GM18867 (cell line): ENCODE measurements around the gene SRGAP2C.
"Not testable (repeated sequence)": the region's sequence is repeated elsewhere in the genome, so short reads cannot be mapped to it uniquely, and the experiment has no call there.

ENCODE experiments used
- ATAC-seq: cut with Tn5 transposase; IDR thresholded peaks from one replicate; pipeline ENCODE4 v1.9.1; 2021; ENCODE audit warnings: mild to moderate bottlenecking, moderate library complexity; ENCODE audit not compliant: unreplicated experiment

SRGAP2C gene

GRCh38 chr1:121324726-121325125, 140.0 kb downstream of the SRGAP2C start:
- ATAC-seq, result not testable (repeated sequence)

- not testable (repeated sequence) for ATAC-seq
Observed at GRCh38 chr1:121332141-121332540, 147.4 kb downstream of the SRGAP2C start.

- not testable (repeated sequence) for ATAC-seq
Observed at GRCh38 chr1:121332599-121333562, 148.1 kb downstream of the SRGAP2C start.

- ATAC-seq, result peak; percentile 83
Observed at GRCh38 chr1:121337958-121338357, 153.2 kb downstream of the SRGAP2C start.

- peak; percentile 52 for ATAC-seq
Observed at GRCh38 chr1:121339611-121340010, 154.8 kb downstream of the SRGAP2C start.

- not testable (repeated sequence) for ATAC-seq
Observed at GRCh38 chr1:121343311-121343906, 158.6 kb downstream of the SRGAP2C start.

GRCh38 chr1:121344355-121344754, 159.6 kb downstream of the SRGAP2C start:
- ATAC-seq, result not testable (repeated sequence)

GRCh38 chr1:121346654-121347053, 161.9 kb downstream of the SRGAP2C start:
- not testable (repeated sequence) for ATAC-seq

- not testable (repeated sequence) for ATAC-seq
Observed at GRCh38 chr1:121347476-121347875, 162.7 kb downstream of the SRGAP2C start.

- not testable (repeated sequence) for ATAC-seq
Observed at GRCh38 chr1:121348115-121348514, 163.3 kb downstream of the SRGAP2C start.

GRCh38 chr1:121349332-121349967, 164.7 kb downstream of the SRGAP2C start:
- not testable (repeated sequence) for ATAC-seq

- ATAC-seq, result not testable (repeated sequence)
Observed at GRCh38 chr1:121355711-121356420, 171.1 kb downstream of the SRGAP2C start.

GRCh38 chr1:121356819-121357218, 172.0 kb downstream of the SRGAP2C start:
- not testable (repeated sequence) for ATAC-seq

- ATAC-seq, result not testable (repeated sequence)
Observed at GRCh38 chr1:121360531-121360930, 175.8 kb downstream of the SRGAP2C start.

GRCh38 chr1:121361451-121362233, 176.9 kb downstream of the SRGAP2C start:
- ATAC-seq, result not testable (repeated sequence)

GRCh38 chr1:121362234-121362883, 177.6 kb downstream of the SRGAP2C start:
- ATAC-seq, result not testable (repeated sequence)

GRCh38 chr1:121365316-121365715, 180.5 kb downstream of the SRGAP2C start:
- peak; percentile 38 for ATAC-seq

- ATAC-seq, result peak; percentile 69
Observed at GRCh38 chr1:121365723-121366122, 180.9 kb downstream of the SRGAP2C start.

- ATAC-seq, result not testable (repeated sequence)
Observed at GRCh38 chr1:121366171-121366570, 181.4 kb downstream of the SRGAP2C start.
